GM21423 (cell line): ENCODE measurements around the gene EBLN2.

Experiments
- ATAC-seq: cut with Tn5 transposase; IDR thresholded peaks from one replicate; pipeline ENCODE4 v1.9.1; 2021; ENCODE audit warnings: mild to moderate bottlenecking, moderate library complexity; ENCODE audit not compliant: unreplicated experiment

EBLN2 gene

GRCh38 chr3:73061416-73061815 lies at the start of gene EBLN2:
Gene EBLN2, plus strand, starts transcription at chr3:73061659. Its CDS starts 423 bp downstream, at chr3:73062082.
- ATAC-seq = no peak

GRCh38 chr3:73018298-73018697 lies 43.2 kb upstream of the EBLN2 start:
- no peak for ATAC-seq

- no peak for ATAC-seq
Observed at GRCh38 chr3:73018790-73019441, 42.5 kb upstream of the EBLN2 start.

GRCh38 chr3:73021301-73021835 lies 40.1 kb upstream of the EBLN2 start:
- ATAC-seq = no peak

DNA sequence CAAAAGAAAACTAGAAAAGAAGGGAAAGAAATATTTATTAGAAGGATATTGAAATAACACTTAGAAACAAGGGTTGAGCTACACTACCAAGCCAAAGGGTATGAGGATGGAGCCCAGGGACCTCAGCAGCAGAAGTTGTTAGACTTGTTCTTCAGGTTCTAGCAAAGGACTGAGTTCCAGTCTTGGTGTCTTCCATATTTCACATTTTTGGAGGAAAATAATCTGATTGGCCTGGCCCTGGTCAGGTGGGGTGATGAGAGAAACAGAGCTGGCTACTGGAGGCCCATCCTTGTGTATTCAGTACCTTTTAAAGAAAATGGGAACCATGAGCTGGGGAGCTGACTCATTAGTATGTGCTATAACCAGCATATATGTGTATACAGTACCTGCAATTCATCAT lies 36.6 kb upstream of the EBLN2 start:
- ATAC-seq = no peak

DNA sequence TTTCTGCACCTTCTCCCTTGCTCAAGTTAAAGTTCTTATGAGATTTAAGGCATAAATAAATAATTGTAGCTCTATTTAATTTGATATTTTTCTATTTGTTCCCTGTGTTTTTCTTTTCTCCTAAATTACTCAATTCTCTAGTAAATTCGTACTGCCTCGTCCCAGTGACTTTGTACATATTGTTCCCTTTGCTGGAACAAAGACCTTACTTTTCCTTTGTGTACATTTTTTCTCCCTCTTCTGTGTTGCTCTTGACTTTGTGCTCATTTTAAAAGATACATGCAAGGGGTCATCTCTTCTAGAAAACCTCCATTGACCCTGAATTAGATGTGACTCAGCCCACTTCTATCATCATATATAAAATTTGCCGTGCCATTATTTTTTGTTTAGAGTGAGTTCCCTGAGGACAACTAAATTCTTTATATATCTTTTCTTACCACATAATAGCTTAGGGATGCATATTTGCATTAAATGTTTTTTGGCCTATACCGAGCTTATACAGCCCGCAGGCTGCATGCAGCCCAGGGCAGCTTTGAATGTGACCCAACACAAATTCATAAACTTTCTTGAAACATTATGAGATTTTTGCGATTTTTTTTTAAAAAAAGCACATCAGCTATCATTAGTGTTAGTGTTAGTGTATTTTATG lies 35.2 kb upstream of the EBLN2 start:
- no peak for ATAC-seq

DNA sequence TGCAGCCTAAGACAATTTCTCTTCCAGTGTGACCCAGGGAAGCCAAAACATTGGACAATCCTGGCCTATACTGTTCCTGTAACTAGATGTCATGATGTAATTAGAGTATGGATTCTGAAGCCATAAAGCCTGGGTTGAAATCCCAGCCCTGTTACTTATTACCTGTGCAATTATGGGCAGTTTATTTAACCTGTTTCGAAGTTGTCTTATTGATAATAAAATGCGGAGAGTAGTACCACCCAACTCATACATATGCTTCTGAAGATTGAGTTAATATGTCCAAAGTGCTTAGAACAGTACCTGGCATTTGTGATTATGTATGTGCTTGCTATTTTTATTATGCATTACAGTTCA lies 34.7 kb upstream of the EBLN2 start:
- no peak for ATAC-seq

DNA sequence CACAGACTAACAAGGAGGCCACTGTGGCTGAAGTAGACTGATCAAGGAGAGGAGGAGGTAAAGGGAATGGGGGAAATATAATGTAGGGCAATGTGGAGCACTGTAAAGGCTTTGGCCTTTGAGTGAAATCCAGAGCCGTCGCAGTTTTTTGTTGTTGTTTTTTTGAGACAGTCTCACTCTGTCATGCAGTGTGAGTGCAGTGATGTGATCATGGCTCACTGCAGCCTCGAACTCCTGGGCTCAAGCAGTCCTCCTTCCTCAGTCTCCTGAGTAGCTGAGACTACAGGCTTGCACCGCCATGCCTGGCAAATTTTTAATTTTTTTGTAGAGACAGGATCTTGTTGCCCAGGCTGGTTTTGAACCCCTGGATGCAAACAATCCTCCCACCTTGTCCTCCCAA lies 32.7 kb upstream of the EBLN2 start:
- no peak for ATAC-seq

DNA sequence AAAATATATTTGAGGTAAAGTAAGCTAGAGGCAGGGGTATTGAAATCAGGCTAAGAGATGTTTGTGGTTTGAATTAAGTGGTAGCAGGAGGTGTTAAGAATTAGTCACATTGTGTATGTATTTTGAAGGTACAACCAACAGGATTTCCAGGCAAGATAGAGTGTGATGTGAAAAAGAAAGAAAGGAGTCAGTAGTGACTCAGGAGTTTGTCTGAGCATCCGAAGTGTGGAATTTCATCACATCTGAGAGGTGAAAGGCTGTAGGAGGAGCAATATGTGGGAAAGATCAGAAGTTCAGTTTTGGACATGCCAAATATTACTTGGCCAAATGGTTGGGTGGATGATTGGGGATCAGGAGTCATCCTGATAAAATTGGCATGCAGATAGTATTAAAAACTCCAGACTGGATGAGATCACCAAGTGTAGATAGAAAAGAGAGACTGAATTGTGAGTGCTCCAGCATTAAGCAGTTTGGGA lies 32.1 kb upstream of the EBLN2 start:
- ATAC-seq = no peak

DNA sequence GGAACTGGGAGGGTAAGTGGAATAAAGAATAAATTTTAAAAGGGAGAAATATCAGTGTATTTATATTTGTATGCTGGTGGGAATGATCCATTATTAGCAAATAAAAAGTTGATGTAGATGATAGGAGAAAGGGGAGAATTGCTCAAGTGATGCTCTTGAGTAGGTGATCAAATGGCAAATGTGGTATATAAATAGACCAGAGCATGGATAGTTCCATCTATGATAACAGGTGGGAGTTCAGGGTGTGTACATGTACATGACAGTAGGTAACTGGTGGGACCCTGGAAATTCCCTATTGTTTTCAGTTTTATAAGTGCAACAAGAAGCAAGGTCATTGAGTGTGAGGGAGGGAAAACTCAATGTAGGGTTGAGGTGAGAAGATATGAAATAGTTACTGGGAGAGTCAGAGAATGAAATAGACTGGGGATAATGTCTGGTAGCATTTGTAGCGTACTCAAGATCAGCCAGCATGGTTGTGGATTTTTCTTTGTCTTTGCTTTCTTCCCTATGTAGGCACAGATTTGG lies 31.3 kb upstream of the EBLN2 start:
- no peak for ATAC-seq

- ATAC-seq = no peak
Observed at GRCh38 chr3:73031573-73032103, 29.8 kb upstream of the EBLN2 start.

GRCh38 chr3:73036694-73037591 lies 24.5 kb upstream of the EBLN2 start:
- ATAC-seq = no peak

DNA sequence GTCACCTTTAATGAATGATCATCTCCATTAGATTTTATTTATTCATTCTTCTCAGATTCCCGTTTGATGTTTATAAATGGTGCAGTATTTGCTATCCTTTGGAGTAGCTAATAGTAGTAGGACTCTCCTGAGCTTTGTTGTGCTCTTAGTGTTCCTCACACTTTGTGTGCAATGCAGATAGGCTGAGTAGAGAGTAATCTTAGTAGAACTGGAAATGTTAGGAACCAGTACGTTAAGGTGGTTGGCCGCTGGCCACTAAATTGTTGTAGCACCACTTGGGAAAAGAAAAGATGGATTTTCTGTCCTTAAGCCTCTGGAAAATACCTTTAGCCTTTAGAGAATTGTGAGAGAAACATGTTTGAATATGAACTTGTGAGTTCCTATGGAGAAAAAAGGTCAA lies 19.9 kb upstream of the EBLN2 start:
- no peak for ATAC-seq

GRCh38 chr3:73043414-73043813 lies 18.0 kb upstream of the EBLN2 start:
- no peak for ATAC-seq

- ATAC-seq = no peak
Observed at GRCh38 chr3:73045391-73045790, 16.1 kb upstream of the EBLN2 start.

- no peak for ATAC-seq
Observed at GRCh38 chr3:73046195-73046594, 15.3 kb upstream of the EBLN2 start.

DNA sequence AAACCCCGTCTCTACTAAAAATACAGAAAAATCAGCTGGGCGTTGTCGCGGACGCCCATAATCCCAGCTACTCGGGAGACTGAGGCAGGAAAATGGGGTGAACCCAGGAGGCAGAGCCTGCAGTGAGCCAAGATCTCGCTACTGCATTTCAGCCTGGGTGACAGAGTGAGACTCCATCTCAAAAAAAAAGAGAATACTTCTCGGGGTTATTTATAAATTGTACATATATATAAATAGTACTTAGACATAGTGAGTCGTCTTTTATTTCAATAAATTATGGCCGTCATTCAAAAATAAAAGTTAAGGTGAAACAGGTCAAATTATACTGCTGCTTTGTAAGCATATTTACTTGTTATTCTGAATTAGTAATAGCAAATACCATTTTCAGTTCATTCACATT lies 12.1 kb upstream of the EBLN2 start:
- no peak for ATAC-seq

DNA sequence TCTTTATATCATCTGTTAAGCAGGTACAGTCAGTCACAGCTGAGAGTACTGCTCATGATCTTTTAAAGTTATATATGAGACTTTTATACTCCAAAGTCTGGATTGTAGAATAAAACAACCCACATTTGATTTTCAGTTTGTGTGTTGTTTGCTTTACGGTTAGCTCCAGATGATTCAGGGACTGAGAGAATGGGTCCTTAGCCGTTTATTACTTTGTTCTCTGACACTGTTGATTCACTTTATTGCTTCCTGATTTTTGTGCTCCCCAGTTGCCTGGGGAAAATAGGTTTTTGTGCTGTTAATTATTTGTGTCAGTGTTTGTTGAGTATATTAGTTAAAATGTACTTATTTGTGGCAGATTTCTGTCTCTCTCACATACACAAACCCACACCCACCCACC lies 8.6 kb upstream of the EBLN2 start:
- no peak for ATAC-seq

- no peak for ATAC-seq
Observed at GRCh38 chr3:73055583-73055982, 5.9 kb upstream of the EBLN2 start.

- no peak for ATAC-seq
Observed at GRCh38 chr3:73056014-73056844, 5.2 kb upstream of the EBLN2 start.
